Measurements from ENCODE around the gene PRDM2.

PRDM2 gene

DNA sequence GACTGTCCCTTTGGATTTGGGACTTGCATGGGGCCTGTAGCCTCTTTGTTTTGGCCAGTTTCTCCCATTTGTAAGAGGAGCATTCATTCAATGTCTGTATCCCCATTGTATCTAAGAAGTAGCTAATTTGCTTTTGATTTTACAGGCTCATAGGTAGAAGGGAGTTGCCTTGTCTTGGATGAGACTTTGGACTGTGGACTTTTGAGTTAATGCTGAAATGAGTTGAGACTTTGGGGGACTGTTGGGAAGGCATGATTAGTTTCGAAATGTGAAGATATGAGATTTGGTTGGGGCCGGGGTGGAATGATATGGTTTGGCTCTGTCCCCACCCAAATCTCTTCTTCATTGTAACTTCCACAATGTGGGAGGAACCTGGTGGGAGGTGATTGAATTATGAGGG lies 151.7 kb downstream of the PRDM2 start:
- no peak for DNase-seq
- Histone ChIP-seq H3K4me1 (no peaks in the 10 kb centered on the region), H3K27me3 (no peaks in the 10 kb centered on the region), H3K36me3 (no peaks in the 10 kb centered on the region), H3K4me3 (ENCODE audit: low read depth, low read length) (no peak overlapping the region), H3K9me3 (no peaks in the 10 kb centered on the region)
- TF ChIP-seq, protein P1, sequence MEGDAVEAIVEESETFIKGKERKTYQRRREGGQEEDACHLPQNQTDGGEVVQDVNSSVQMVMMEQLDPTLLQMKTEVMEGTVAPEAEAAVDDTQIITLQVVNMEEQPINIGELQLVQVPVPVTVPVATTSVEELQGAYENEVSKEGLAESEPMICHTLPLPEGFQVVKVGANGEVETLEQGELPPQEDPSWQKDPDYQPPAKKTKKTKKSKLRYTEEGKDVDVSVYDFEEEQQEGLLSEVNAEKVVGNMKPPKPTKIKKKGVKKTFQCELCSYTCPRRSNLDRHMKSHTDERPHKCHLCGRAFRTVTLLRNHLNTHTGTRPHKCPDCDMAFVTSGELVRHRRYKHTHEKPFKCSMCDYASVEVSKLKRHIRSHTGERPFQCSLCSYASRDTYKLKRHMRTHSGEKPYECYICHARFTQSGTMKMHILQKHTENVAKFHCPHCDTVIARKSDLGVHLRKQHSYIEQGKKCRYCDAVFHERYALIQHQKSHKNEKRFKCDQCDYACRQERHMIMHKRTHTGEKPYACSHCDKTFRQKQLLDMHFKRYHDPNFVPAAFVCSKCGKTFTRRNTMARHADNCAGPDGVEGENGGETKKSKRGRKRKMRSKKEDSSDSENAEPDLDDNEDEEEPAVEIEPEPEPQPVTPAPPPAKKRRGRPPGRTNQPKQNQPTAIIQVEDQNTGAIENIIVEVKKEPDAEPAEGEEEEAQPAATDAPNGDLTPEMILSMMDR (IDR thresholded peaks at IDR 0.05; ENCODE audit: low read depth, low read length), result no peak

DNA sequence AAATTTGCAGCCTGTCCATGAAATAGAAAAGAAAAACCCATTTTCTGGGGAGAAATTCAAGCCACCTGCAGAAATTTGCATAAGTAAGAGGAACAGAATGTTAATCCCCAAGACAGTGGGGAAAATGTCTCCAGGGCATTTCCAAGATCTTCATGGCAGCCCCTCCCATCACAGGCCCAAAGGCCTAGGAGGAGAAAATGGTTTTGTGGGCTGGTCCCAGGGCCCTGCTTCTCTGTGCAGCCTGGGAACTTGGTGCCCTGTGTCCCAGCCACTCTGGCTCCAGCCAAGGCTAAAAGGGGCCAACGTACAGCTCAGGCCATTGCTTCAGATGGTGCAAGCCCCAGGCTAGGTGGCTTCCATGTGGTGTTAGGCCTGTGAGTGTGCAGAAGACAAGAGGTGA lies 155.6 kb downstream of the PRDM2 start:
- H3K9me3 ChIP-seq, result no peaks in the 10 kb centered on the region
- H3K4me1 ChIP-seq, result no peaks in the 10 kb centered on the region
- TF ChIP-seq, protein P1 (IDR thresholded peaks at IDR 0.05; ENCODE audit: low read depth, low read length), result no peak
- no peaks in the 10 kb centered on the region for H3K36me3 ChIP-seq
- no peaks in the 10 kb centered on the region for H3K27me3 ChIP-seq
- no peak for DNase-seq
- no peak overlapping the region for H3K4me3 ChIP-seq (ENCODE audit: low read depth, low read length)

DNA sequence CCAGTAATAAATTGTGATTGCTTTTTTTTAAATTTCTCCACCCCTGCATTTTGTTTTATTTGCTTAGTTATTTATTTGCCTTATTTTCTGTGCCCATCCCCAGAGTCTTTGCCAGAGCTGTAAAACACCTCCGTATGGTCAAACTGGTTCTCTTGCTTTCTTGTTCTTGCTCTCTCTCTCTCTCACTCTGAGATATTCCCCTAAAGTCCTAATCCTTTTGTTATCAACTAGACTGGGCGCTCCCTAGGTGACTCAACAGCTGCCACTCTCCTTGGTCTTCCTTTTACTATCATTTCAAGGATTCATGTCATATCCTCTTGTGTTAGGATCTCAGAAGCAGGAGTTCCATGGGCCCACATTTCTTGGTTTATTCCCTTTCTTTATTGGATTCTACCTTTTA lies 160.0 kb downstream of the PRDM2 start:
- H3K36me3 ChIP-seq, result no peaks in the 10 kb centered on the region
- no peaks in the 10 kb centered on the region for H3K27me3 ChIP-seq
- H3K4me3 ChIP-seq (ENCODE audit: low read depth, low read length), result no peak overlapping the region
- H3K4me1 ChIP-seq, result no peaks in the 10 kb centered on the region
- no peak for DNase-seq
- no peaks in the 10 kb centered on the region for H3K9me3 ChIP-seq
- TF ChIP-seq, protein P1 (IDR thresholded peaks at IDR 0.05; ENCODE audit: low read depth, low read length), result no peak

DNA sequence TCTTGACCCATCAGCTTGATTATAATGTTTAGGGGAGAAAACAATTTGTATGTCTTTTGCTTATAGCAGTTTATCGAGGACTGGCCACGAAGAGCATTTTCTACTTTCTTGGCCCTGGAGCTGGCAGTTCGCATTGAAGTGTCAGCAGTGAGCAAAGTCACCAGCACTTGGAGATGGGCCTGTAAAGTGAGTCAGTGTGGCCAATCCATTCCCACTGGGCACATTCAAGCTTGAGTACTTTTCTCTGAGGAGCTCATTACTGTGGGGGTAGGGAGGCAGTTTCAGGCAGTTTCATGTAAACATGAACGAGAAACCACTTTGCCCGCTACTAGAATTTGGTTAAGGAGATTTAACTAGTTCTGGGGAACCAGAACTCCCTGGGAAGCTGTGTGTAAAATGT lies 164.8 kb downstream of the PRDM2 start:
- no peak for DNase-seq
- TF ChIP-seq, protein P1 (IDR thresholded peaks at IDR 0.05; ENCODE audit: low read depth, low read length), result no peak
- Histone ChIP-seq H3K36me3 (no peaks in the 10 kb centered on the region), H3K27me3 (no peaks in the 10 kb centered on the region), H3K4me3 (ENCODE audit: low read depth, low read length) (no peak overlapping the region), H3K4me1 (no peaks in the 10 kb centered on the region), H3K9me3 (no peaks in the 10 kb centered on the region)

DNA sequence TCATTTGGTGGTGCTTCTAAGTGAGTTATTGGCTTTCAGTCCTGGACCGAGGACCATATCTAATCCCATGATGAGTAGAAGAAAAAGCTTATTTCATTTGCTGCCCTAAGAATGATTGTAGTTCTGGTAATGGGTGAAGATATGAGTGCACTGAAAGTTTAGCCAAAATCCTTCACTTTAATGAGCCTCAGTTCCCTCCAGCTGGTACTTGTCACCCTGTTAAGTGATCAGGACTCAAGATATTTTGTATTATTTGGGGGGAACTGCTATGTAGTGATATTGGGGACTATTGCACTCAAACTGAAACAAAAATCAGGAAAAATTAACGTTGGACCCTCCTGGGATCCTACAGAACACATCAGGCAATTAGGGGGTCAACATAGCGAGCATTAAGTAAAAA lies 165.9 kb downstream of the PRDM2 start:
- TF ChIP-seq, protein P1 (IDR thresholded peaks at IDR 0.05; ENCODE audit: low read depth, low read length), result no peak
- Histone ChIP-seq H3K4me1 (no peaks in the 10 kb centered on the region), H3K9me3 (no peaks in the 10 kb centered on the region), H3K4me3 (ENCODE audit: low read depth, low read length) (no peak overlapping the region), H3K27me3 (no peaks in the 10 kb centered on the region), H3K36me3 (no peaks in the 10 kb centered on the region)
- DNase-seq, result no peak

DNA sequence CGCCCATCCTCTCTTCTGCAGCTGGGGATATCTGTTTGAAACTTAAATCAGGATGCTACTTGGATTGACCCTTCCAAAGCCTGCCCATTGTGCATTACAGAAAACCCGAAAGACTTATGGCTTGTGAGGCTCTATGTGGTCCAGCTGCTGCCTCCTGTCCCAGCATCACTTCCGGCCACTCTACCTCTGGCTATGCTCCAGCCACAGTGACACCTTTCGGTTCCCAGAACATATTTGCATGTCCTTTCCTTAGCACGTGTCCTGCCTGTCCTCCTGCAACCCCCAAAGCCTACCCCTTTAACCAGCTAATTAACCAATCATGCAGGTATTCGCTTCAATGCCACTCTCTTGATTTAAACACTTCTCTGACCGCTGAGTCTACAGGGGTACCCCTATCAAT lies 167.6 kb downstream of the PRDM2 start:
- H3K4me1 ChIP-seq, result no peaks in the 10 kb centered on the region
- DNase-seq, result no peak
- TF ChIP-seq, protein P1 (IDR thresholded peaks at IDR 0.05; ENCODE audit: low read depth, low read length), result no peak

More for the DNA sequence above, 167.6 kb downstream of the PRDM2 start:
- Histone ChIP-seq H3K4me3 (ENCODE audit: low read depth, low read length) (no peak overlapping the region), H3K36me3 (no peaks in the 10 kb centered on the region), H3K9me3 (no peaks in the 10 kb centered on the region), H3K27me3 (no peaks in the 10 kb centered on the region)

Data from BE2C (cell line).